NB4 (cell line): Measurements from ENCODE around the gene RFX3.

ENCODE experiments used
- POLR2A ChIP-seq: IDR thresholded peaks from 2 replicates; pipeline ENCODE4 v1.6.1; 2011; ENCODE audit warnings: mild to moderate bottlenecking; ENCODE audit not compliant: insufficient read length; ENCODE audit errors: extremely low read depth
- TF ChIP-seq, protein P1 (sequence below): IDR thresholded peaks from one replicate; pipeline ENCODE4 v1.5.1; 2012; ENCODE audit warnings: low read depth, low read length
- TF ChIP-seq, protein P2 (sequence below): IDR thresholded peaks from 2 replicates; pipeline ENCODE4 v1.6.1; 2011; ENCODE audit warnings: low read depth, low read length

DNA sequence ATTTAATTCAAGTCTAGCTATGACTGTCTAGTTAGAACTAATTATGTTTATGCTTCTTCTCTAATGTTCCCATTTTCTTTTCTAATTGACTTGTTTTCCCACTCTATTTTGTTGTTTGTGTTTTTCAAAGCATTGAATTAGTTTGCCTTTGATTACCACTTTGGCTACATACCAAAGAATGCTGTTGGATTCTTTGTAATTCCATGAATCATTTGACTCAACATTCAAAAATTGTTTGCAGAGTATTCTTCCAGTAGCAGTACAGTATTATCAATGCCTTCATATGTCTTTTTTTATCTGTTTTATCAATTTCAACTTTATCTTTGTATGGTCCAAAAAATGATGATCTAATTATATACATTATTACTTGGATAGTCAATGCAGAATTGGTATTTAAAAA lies 288.7 kb downstream of the RFX3 start:
- TF ChIP-seq, protein P1, sequence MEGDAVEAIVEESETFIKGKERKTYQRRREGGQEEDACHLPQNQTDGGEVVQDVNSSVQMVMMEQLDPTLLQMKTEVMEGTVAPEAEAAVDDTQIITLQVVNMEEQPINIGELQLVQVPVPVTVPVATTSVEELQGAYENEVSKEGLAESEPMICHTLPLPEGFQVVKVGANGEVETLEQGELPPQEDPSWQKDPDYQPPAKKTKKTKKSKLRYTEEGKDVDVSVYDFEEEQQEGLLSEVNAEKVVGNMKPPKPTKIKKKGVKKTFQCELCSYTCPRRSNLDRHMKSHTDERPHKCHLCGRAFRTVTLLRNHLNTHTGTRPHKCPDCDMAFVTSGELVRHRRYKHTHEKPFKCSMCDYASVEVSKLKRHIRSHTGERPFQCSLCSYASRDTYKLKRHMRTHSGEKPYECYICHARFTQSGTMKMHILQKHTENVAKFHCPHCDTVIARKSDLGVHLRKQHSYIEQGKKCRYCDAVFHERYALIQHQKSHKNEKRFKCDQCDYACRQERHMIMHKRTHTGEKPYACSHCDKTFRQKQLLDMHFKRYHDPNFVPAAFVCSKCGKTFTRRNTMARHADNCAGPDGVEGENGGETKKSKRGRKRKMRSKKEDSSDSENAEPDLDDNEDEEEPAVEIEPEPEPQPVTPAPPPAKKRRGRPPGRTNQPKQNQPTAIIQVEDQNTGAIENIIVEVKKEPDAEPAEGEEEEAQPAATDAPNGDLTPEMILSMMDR, result no peak
- TF ChIP-seq POLR2A, result no peak
- TF ChIP-seq, protein P2, sequence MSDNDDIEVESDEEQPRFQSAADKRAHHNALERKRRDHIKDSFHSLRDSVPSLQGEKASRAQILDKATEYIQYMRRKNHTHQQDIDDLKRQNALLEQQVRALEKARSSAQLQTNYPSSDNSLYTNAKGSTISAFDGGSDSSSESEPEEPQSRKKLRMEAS, result no peak
